ENCODE measurements around the gene CD163. TPM values are rescaled to one million over a fixed set of nuclear protein-coding genes. Genes with fewer than 3 reads are reported as not detected.
A peak's percentile ranks its signal among the peaks of the same experiment; 100 is the strongest.
"Not testable (repeated sequence)": the region's sequence is repeated elsewhere in the genome, so short reads cannot be mapped to it uniquely, and the experiment has no call there.

Gene CD163
- total RNA-seq = 52.2 TPM

GRCh38 chr12:7503686-7504415 is at the start of gene CD163:
TSS of gene CD163 (minus strand) at chr12:7503777. CDS start at chr12:7503690, 87 bp downstream.
- ATAC-seq (no peak), DNase-seq (ENCODE audit: low spot score) (no peak)

GRCh38 chr12:7542813-7543212 is 39.2 kb upstream of the CD163 start:
- DNase-seq (ENCODE audit: low spot score) = no peak
- ATAC-seq = peak; percentile 18

GRCh38 chr12:7542046-7542445 is 38.5 kb upstream of the CD163 start:
- DNase-seq (ENCODE audit: low spot score) (no peak), ATAC-seq (no peak)

GRCh38 chr12:7514416-7514815 is 10.8 kb upstream of the CD163 start:
- ATAC-seq (no peak), DNase-seq (ENCODE audit: low spot score) (no peak)

GRCh38 chr12:7512553-7512952 is 9.0 kb upstream of the CD163 start:
- ATAC-seq = peak; percentile 98
- DNase-seq (ENCODE audit: low spot score) = peak; percentile 87

GRCh38 chr12:7509793-7510470 is 6.4 kb upstream of the CD163 start:
- peak; percentile 77 for DNase-seq (ENCODE audit: low spot score)

GRCh38 chr12:7502612-7503011 is 965 bp downstream of the CD163 start:
- ATAC-seq (peak; percentile 42), DNase-seq (ENCODE audit: low spot score) (no peak)

More at GRCh38 chr12:7509793-7510470, 6.4 kb upstream of the CD163 start:
- not testable (repeated sequence) for ATAC-seq

- DNase-seq (ENCODE audit: low spot score) (no peak), ATAC-seq (peak; percentile 39)
Observed at GRCh38 chr12:7501031-7501588, 2.5 kb downstream of the CD163 start.

GRCh38 chr12:7499636-7500035 is 3.9 kb downstream of the CD163 start:
- no peak for DNase-seq (ENCODE audit: low spot score)
- ATAC-seq = no peak

GRCh38 chr12:7498809-7499208 is 4.8 kb downstream of the CD163 start:
- no peak for ATAC-seq
- no peak for DNase-seq (ENCODE audit: low spot score)

- DNase-seq (ENCODE audit: low spot score) (no peak), ATAC-seq (no peak)
Observed at GRCh38 chr12:7497661-7498060, 5.9 kb downstream of the CD163 start.

GRCh38 chr12:7496451-7496850 is 7.1 kb downstream of the CD163 start:
- DNase-seq (ENCODE audit: low spot score) (no peak), ATAC-seq (no peak)

- no peak for DNase-seq (ENCODE audit: low spot score)
- ATAC-seq = no peak
Observed at GRCh38 chr12:7495136-7495535, 8.4 kb downstream of the CD163 start.

- DNase-seq (ENCODE audit: low spot score) (peak; percentile 75), ATAC-seq (peak; percentile 93)
Observed at GRCh38 chr12:7493006-7493405, 10.6 kb downstream of the CD163 start.

- no peak for ATAC-seq
- DNase-seq (ENCODE audit: low spot score) = no peak
Observed at GRCh38 chr12:7486512-7486911, 17.1 kb downstream of the CD163 start.

GRCh38 chr12:7485095-7485494 is 18.5 kb downstream of the CD163 start:
- DNase-seq (ENCODE audit: low spot score) = no peak
- no peak for ATAC-seq

- DNase-seq (ENCODE audit: low spot score) (no peak), ATAC-seq (peak; percentile 69)
Observed at GRCh38 chr12:7483343-7483742, 20.2 kb downstream of the CD163 start.

GRCh38 chr12:7479771-7480170 is 23.8 kb downstream of the CD163 start:
- no peak for ATAC-seq
- no peak for DNase-seq (ENCODE audit: low spot score)

GRCh38 chr12:7472060-7472459 is 31.5 kb downstream of the CD163 start:
- DNase-seq (ENCODE audit: low spot score) (no peak), ATAC-seq (no peak)

GRCh38 chr12:7460375-7461259 is 43.0 kb downstream of the CD163 start:
- ATAC-seq (peak; percentile 99), DNase-seq (ENCODE audit: low spot score) (no peak)

- ATAC-seq = peak; percentile 8
Observed at GRCh38 chr12:7459973-7460372, 43.6 kb downstream of the CD163 start.

More at GRCh38 chr12:7459973-7460372, 43.6 kb downstream of the CD163 start:
- no peak for DNase-seq (ENCODE audit: low spot score)
